ENCODE measurements around the gene KRTAP4-7.
"Not testable (repeated sequence)": the region's sequence is repeated elsewhere in the genome, so short reads cannot be mapped to it uniquely, and the experiment has no call there.

KRTAP4-7 gene

GRCh38 chr17:41065016-41065689 is 18.8 kb upstream of the KRTAP4-7 start:
- in situ Hi-C loops (cut with MboI; ENCODE audit: low sequenced_read_pairs), result not testable (repeated sequence)

GRCh38 chr17:41065829-41066624 is 17.9 kb upstream of the KRTAP4-7 start, which contains the start of gene KRTAP2-4:
Gene KRTAP2-4 (minus strand): TSS chr17:41065879. CDS start chr17:41065845, 34 bp downstream.
- in situ Hi-C loops (cut with MboI; ENCODE audit: low sequenced_read_pairs), result no loop called here

GRCh38 chr17:41067281-41067680 is 16.7 kb upstream of the KRTAP4-7 start:
- in situ Hi-C loops (cut with MboI; ENCODE audit: low sequenced_read_pairs), result no loop called here

- in situ Hi-C loops (cut with MboI; ENCODE audit: low sequenced_read_pairs), result no loop called here
Observed at GRCh38 chr17:41069031-41069430, 14.9 kb upstream of the KRTAP4-7 start.

GRCh38 chr17:41071606-41072360 is 12.2 kb upstream of the KRTAP4-7 start:
- in situ Hi-C loops (cut with MboI; ENCODE audit: low sequenced_read_pairs), result no loop called here

- in situ Hi-C loops (cut with MboI; ENCODE audit: low sequenced_read_pairs), result no loop called here
Observed at GRCh38 chr17:41073676-41074075, 10.3 kb upstream of the KRTAP4-7 start.

GRCh38 chr17:41076788-41077187 is 7.2 kb upstream of the KRTAP4-7 start:
- in situ Hi-C loops (cut with MboI; ENCODE audit: low sequenced_read_pairs), result no loop called here

- in situ Hi-C loops (cut with MboI; ENCODE audit: low sequenced_read_pairs), result no loop called here
Observed at GRCh38 chr17:41082626-41083025, 1.3 kb upstream of the KRTAP4-7 start.

GRCh38 chr17:41083427-41083826 is 523 bp upstream of the KRTAP4-7 start:
- in situ Hi-C loops (cut with MboI; ENCODE audit: low sequenced_read_pairs), result not testable (repeated sequence)

GRCh38 chr17:41088760-41089352 is 4.9 kb downstream of the KRTAP4-7 start:
- in situ Hi-C loops (cut with MboI; ENCODE audit: low sequenced_read_pairs), result not testable (repeated sequence)

GRCh38 chr17:41096055-41096454 is 12.1 kb downstream of the KRTAP4-7 start:
- in situ Hi-C loops (cut with MboI; ENCODE audit: low sequenced_read_pairs), result no loop called here

GRCh38 chr17:41098042-41098441 is 14.1 kb downstream of the KRTAP4-7 start, which contains the start of gene KRTAP4-8:
Gene KRTAP4-8 (minus strand): TSS chr17:41098142. CDS start chr17:41098084, 58 bp downstream.
- in situ Hi-C loops (cut with MboI; ENCODE audit: low sequenced_read_pairs), result no loop called here

GRCh38 chr17:41098481-41098880 is 14.5 kb downstream of the KRTAP4-7 start:
- in situ Hi-C loops (cut with MboI; ENCODE audit: low sequenced_read_pairs), result no loop called here

GRCh38 chr17:41099682-41100480 is 15.9 kb downstream of the KRTAP4-7 start:
- in situ Hi-C loops (cut with MboI; ENCODE audit: low sequenced_read_pairs), result not testable (repeated sequence)

- in situ Hi-C loops (cut with MboI; ENCODE audit: low sequenced_read_pairs), result no loop called here
Observed at GRCh38 chr17:41101586-41102259, 17.8 kb downstream of the KRTAP4-7 start, which contains the start of gene KRTAP4-16. Gene KRTAP4-16 (minus strand): TSS chr17:41102209. CDS start chr17:41102209, 0 bp downstream.

- in situ Hi-C loops (cut with MboI; ENCODE audit: low sequenced_read_pairs), result no loop called here
Observed at GRCh38 chr17:41103896-41104295, 19.9 kb downstream of the KRTAP4-7 start.

- in situ Hi-C loops (cut with MboI; ENCODE audit: low sequenced_read_pairs), result not testable (repeated sequence)
Observed at GRCh38 chr17:41104386-41105038, 20.6 kb downstream of the KRTAP4-7 start.

GRCh38 chr17:41105347-41105746 is 21.4 kb downstream of the KRTAP4-7 start, which contains the start of gene KRTAP4-9:
Gene KRTAP4-9 (plus strand): TSS chr17:41105389. CDS start chr17:41105389, 0 bp downstream.
- in situ Hi-C loops (cut with MboI; ENCODE audit: low sequenced_read_pairs), result not testable (repeated sequence)
